HG03439 (cell line): ENCODE results near the gene RGS14.

Experiments used
- ATAC-seq: cut with Tn5 transposase; IDR thresholded peaks from one replicate; pipeline ENCODE4 v1.9.1; 2021; ENCODE audit warnings: mild to moderate bottlenecking, moderate library complexity; ENCODE audit not compliant: unreplicated experiment

RGS14 gene, protein sequence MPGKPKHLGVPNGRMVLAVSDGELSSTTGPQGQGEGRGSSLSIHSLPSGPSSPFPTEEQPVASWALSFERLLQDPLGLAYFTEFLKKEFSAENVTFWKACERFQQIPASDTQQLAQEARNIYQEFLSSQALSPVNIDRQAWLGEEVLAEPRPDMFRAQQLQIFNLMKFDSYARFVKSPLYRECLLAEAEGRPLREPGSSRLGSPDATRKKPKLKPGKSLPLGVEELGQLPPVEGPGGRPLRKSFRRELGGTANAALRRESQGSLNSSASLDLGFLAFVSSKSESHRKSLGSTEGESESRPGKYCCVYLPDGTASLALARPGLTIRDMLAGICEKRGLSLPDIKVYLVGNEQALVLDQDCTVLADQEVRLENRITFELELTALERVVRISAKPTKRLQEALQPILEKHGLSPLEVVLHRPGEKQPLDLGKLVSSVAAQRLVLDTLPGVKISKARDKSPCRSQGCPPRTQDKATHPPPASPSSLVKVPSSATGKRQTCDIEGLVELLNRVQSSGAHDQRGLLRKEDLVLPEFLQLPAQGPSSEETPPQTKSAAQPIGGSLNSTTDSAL

GRCh38 chr5:177357459-177358351 lies at the start of gene RGS14:
RGS14 (plus strand) TSS chr5:177357924; CDS start chr5:177358025, 101 bp downstream.
- ATAC-seq: peak; percentile 86

DNA sequence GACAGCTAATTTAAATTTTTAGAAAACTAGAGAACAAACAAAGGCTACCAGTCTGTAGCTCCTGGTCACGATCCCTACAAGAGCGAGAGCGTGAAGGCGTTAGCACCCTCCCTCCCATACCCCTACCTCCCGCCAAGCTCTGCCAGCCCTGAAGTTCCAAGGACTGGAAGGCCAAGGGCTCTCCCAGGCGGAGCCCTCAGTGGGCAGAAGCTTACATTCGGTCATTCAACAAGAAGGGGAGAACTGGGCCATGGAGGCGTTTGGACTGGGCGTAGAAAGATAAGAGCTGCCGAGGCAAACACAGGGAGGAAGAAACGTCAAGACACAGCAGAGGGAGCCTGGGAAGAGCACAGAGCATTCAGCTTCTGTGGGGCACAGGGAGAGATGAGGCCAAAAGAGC lies 49.0 kb upstream of the RGS14 start:
- no peak for ATAC-seq

DNA sequence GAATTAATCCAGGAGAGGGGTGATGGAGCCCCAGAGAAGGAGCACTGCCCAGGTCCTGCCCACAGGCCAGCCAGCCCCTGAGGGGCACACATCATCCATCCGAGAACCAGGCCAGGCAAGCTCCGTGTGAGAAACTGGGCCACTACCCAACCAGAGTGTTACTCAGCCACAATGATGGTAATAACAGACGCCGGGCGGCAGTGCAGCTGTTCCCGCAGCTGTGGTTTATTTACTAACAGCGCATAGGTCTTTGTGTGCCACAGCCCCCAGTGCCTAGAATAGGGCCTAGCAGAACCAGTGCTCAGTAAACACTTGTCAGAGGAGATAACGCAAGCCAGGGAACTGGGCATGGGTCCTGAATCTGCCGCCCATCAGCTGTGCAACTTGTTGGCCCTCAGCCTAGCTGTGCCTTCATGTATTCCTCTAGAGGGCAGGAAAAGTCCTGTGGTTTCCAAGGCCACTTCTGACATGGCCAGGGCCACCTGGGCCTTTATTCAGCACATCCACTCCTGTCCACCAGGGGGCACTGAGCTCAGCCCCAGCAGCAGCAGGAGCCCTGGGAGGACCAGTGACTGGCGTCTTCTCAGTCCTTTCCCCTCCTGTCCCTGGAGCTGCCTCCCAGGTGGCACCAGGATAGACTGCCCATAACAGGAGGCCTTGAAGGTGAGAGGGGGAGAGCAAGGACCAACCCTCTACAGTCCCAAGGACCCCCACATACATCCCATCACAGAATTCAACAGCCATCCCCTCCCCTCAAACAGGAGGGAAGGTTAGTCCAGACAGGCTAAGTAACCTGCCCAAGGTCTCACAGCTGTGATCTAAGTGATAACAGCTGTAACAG lies 48.2 kb upstream of the RGS14 start:
- ATAC-seq: no peak

GRCh38 chr5:177310332-177310731 lies 47.4 kb upstream of the RGS14 start:
- no peak for ATAC-seq

DNA sequence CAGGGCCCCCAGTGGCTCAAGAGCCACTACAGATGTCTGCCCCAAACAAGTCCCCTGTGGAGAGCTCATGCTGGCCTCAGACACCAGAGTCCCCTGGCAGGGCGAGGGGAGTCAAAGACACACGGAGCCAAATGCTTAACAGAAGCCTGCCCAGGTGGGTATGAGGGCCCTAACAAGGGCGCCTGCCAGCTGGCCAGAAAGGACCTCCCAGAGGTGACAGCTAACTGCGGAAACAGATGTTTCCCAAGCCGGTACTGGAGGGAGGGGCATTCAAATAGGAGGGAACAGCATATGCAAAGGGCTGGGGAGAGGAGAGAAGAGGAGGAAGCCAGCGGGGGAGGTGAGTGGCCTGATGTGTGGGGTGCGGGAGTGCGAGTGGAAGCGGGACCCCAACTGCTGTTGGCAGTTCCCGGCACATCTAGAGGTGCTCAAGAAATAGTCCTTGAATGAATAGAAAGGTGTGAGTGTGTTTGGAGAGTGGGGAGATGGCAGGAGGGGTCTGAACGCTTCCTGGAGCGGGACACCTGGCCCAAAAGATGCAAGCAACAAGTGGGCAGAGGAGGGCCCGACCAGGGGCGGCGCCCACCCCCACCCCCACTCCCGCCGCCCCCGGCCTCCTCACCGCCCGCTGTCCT lies 46.9 kb upstream of the RGS14 start:
- ATAC-seq: no peak

DNA sequence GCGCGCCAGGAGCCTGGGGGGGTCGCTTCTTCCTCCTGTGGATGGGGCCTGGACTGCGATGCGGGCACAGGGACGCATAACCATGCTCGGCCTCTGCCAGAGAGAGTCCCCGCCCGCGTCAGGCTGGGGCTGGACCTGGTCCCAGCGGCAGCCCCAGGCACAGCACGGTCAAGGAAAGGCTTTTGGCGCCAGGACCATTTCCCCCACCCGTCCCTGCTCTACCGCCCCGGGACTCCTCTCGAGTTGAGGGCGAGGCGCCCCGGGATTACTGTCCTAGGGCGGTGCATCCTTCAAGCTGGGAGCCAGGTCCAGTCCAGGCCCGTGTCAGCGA lies 46.4 kb upstream of the RGS14 start:
- ATAC-seq: no peak

DNA sequence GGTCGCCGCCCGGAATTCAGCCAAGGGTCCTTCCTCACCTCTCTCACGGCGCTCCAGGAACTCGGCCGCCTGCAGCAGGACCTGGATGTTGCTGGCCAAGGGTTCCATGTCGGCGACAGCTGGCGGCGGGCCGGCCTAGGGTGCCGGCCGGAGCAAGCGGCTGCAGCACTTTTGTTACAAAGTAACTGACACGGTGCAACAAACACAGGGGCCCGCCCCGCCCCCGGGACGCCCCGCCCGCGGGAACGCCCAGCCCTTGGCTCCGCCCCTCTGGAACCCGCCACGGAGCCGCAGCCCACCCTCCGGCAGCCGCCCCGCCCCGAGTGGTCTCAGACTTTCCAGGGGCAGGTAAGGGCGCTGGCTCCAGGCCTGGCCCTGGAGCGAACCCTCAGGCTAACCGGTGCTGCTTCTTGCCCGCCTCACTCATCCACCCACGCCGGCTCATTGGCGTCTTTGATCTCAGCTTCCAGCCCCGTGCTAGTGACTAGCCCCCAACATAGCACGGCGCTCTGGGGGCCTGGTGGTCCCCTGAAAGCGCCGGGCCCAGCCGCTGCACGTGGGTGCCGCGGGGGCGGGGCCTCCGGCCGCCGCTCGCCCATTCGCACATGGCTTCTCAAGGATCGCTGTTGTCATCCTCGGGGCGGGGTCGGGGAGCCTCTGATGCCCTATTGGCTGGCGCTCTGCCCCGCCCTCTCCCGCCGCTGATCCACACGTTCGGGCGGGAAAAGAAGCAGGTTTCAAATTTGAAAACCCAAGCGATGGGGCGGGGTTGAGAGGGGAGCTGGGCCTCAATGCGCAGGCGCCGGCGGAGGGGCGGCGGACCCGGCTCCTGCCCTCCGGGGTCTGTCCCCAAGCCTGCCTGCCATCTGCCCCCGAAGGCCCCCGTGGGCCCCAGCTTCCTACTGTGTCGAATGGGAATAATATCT lies 45.7 kb upstream of the RGS14 start, which contains the start of gene MXD3:
MXD3 (minus strand) TSS at position 176 of the 926 bp plus-strand sequence; CDS start at position 108, 68 bp downstream.
- ATAC-seq: peak; percentile 68

DNA sequence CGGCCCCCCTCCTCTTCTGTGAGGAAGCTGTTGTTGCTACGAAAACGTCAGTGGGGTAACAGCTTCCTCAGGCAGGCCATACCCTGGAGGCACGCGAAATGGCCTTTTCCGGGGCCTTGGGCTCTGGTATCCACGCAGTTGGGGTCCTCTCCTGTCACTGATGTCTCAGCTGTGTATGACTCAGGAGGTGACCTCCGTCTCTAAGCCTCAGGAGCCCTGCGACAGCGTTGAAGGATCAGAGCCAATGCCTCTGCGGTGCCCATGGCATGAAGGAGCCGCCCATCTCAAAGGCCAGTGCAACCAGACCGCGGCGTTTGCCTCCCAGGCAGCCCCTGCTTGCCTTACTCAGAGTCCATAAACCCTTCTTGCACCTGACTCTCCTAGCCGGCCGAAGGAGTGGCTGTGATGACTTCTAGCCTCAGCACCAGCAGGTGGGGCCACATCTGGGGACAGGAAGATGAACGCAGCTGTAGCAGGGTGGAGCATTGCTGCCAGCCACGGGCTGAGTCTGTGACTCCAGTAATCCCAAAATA lies 45.0 kb upstream of the RGS14 start:
- ATAC-seq: no peak

- ATAC-seq: no peak
Measured at GRCh38 chr5:177313561-177314259, 44.0 kb upstream of the RGS14 start.

GRCh38 chr5:177314376-177315342 lies 43.1 kb upstream of the RGS14 start:
- ATAC-seq: no peak

DNA sequence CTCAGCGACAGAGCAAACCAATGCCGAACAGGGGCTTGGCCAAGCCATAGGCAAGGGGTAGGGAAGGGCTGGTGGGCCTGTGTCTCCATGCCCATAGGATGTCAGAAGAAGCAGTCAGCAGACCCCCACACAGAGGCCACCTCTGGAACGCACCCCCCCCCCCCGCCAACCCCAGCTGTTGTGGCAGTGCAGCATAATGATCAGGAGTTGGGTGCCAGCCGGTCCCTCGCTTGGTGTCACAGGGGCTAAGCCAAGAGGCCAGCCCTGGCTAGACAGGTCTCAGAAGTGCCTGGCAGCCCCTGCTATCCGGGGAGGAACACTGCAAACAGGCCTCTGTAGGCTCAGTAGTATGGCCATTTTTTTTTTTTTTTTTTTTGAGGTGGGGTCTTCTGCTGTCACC lies 42.3 kb upstream of the RGS14 start:
- no peak for ATAC-seq

DNA sequence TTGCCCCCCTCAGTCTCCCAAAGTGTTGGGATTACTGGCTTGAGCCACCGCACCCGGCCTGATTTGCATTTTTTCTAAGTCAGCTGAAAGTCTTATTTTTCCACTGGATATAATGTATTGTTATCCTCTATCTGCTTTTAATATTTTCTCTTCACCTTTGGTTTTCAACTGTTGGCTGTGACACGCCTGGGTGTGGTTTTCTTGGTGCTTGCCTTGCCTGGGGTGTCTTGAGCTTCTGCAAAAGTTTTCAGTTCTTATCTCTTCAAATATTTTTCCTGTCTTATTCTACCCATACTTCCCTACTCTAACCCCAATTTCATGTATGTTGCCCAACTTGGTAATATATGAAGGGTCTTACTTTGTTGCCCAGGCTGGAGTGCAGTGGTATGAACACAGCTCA lies 41.7 kb upstream of the RGS14 start:
- no peak for ATAC-seq

DNA sequence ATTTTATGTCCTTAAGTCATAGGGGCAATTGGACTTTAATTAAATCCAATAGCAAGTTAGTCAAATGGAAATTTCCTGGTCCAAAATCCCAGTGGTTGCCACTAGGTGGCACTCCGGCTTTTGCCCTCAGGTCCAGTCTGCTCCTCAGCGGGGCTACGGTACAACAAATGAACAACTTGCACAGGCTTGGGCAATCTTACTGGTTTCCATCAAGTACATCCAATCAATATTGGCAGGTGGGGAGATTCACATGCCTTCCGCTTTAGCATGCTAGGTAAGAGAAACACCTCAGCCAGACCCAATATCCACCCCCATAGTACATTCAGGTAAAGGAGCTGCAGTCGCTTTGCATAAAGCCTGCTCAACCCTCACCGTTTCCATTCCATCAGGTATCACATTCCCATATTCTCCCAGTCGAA lies 39.8 kb upstream of the RGS14 start:
- no peak for ATAC-seq

DNA sequence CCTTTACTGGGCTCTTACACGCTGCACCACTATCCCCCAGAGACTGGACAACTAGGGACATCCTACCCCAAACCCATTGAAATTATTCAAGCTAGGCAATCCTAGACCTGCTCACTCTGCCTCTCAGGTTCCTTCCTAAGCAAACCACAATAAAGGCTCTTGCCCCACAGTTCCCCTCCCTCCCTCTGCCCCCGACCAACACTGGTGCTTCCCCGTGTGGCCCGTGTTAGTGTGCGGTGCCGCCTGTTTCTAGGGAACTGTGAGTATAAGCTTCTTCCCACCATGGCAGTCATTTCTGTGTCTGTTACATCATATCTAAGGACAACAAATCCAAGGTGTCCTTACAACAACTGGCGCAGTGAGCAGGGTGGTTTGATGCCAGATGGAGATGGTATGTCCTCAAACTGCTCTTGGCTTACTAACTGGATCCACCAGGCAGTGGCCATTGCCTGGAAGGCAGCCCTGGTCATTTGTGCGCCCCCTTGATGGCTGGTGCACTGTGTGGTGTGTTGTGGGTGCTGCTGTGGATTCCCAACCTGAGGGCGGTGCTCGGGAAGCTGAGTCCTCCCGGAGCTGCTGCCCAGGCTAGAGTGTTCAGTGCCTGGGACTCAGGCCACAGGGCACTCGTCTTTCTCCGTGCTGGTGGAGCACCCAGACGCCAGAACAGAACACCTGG lies 37.7 kb upstream of the RGS14 start:
- ATAC-seq: no peak

- ATAC-seq: no peak
Measured at GRCh38 chr5:177320879-177321278, 36.8 kb upstream of the RGS14 start.

GRCh38 chr5:177325868-177326381 lies 31.8 kb upstream of the RGS14 start:
- ATAC-seq: no peak
